HS-5 (cell line): Measurements from ENCODE around the gene PRAMEF14.
"Not testable (repeated sequence)": the region's sequence is repeated elsewhere in the genome, so short reads cannot be mapped to it uniquely, and the experiment has no call there.

Experiments
- DNase-seq: peaks from one replicate; pipeline ENCODE4 v3.0.0-alpha.2; 2012; ENCODE audit warnings: low read depth

Gene PRAMEF14

GRCh38 chr1:13347034-13347433 lies at the start of gene PRAMEF14:
Gene PRAMEF14, minus strand, starts transcription at chr1:13347134. Its CDS starts 1,820 bp downstream, at chr1:13345314.
- DNase-seq, result not testable (repeated sequence)

DNA sequence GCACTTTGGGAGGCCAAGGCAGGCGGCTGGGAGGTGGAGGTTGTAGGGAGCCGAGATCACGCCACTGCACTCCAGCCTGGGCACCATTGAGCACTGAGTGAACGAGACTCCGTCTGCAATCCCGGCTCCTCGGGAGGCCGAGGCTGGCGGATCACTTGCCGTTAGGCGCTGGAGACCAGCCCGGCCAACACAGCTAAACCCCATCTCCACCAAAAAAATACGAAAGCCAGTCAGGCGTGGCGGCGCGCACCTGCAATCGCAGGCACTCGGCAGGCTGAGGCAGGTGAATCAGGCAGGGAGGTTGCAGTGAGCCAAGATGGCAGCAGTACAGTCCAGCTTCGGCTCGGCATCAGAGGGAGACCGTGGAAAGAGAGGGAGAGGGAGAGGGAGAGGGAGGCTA lies 48.4 kb upstream of the PRAMEF14 start:
- not testable (repeated sequence) for DNase-seq

GRCh38 chr1:13394761-13395160 lies 47.8 kb upstream of the PRAMEF14 start:
- DNase-seq, result not testable (repeated sequence)

DNA sequence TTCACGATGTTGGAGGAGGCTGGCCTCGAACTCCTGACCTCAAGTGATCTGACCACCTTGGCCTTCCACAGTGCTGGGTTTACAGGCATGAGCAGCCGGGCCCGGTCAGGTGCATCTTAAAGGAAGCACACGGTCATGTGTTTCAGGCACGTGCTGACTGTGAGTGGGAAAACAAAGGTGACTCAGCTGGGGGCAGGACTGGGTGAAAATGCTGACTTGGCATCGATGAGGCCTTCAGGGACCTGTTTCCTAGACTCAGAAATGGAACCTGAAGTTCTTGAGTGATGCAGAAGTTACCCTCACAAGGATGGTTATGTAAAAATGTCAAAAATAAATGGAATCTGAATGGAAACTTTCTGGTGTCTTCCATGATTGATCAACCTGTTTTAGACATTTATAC lies 46.1 kb upstream of the PRAMEF14 start:
- not testable (repeated sequence) for DNase-seq

GRCh38 chr1:13389332-13389731 lies 42.4 kb upstream of the PRAMEF14 start, which contains the start of gene PRAMEF17:
Gene PRAMEF17, plus strand, starts transcription at chr1:13389632. Its CDS starts 26 bp downstream, at chr1:13389658.
- not testable (repeated sequence) for DNase-seq

- DNase-seq, result not testable (repeated sequence)
Measured at GRCh38 chr1:13380380-13380779, 33.4 kb upstream of the PRAMEF14 start.

DNA sequence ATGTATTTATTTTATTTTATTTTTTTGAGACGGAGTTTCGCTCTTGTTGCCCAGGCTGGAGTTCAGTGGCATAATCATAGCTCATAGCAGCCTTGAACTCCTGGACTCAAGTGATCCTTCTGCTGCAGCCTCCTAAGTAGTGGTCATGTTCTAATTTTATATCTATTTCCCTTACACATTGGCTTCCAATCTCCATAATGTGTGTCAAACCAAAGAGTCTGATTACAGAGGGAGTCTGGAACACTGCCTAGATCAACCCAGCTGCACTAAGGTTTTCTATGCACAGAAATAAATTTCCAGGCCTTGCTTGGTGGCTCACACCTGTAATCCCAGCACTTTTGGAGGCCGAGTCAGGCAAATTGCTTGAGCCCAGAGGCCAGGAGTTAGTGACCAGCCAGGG lies 32.0 kb upstream of the PRAMEF14 start:
- DNase-seq, result not testable (repeated sequence)

DNA sequence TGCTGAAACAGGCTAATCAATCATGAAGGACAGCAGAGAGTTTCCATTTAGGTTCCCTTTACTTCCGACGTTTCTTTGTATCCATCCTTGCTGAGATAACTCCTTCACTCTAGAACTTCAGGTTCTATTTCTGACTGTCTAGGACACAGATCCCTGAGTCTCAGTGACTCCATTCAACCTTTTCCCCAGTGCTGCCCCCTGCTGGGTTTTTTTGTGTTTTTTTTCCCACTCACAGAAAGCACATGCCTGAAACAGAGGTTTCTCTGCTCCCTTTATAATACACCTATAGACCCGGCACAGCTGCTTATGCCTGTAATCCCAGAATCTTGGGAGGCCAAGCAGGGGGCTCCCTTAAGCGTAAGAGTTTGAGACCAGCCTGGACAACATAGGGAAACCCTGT lies 21.6 kb upstream of the PRAMEF14 start:
- DNase-seq, result not testable (repeated sequence)

DNA sequence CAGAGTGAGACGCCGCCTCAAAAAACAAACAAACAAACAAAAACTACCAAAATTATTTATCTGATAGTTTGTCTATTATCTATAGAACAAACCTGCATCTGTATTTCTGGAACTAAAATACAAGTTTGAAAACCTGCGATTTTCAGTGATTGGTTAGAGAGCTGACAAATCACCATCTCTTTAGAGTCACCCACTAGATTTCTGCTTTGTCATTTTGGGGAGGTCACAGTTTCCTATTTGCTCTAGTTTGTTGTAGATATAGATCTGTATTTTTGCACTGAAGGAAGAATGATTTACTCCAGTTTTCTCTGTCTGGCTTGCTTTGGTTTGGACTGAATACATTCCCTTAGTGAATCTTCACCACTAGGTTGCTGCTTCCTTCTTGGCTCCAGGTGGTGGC lies 19.6 kb upstream of the PRAMEF14 start:
- DNase-seq, result not testable (repeated sequence)

DNA sequence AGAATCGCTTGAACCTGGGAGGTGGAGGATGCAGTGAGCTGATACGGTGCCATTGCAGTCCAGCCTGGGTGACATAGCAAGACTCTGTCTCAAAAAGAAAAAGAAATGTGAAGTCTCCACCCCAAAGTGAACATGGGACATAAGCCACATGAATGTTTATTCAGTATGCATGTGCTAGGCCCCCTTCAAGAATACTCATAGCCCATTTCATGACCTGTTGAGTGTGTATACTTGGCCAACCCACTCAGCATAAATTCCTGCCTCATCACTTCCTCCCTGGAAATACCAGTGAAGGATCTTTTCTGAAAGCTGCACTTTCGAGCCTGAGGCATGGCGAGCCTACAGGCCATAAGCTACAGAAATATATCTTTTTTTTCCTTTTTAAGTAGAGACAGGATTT lies 18.0 kb upstream of the PRAMEF14 start:
- DNase-seq, result not testable (repeated sequence)

GRCh38 chr1:13362364-13362763 lies 15.4 kb upstream of the PRAMEF14 start:
- DNase-seq, result not testable (repeated sequence)

DNA sequence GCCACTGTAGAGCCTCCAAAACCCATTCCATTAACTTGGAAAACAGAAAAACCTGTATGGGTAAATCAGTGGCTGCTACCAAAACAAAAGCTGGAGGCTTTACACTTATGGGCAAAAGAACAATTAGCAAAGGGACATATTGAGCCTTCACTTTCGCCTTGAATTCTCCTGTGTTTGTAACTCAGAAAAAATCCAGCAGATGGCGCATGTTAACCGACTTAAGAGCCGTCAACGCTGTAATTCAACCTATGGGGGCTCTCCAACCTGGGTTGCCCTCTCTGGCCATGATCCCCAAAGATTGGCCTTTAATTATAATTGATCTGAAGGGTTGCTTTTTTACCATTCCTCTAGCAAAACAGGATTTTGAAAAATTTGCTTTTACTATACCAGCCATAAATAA lies 9.8 kb upstream of the PRAMEF14 start:
- peak; percentile 16 for DNase-seq

DNA sequence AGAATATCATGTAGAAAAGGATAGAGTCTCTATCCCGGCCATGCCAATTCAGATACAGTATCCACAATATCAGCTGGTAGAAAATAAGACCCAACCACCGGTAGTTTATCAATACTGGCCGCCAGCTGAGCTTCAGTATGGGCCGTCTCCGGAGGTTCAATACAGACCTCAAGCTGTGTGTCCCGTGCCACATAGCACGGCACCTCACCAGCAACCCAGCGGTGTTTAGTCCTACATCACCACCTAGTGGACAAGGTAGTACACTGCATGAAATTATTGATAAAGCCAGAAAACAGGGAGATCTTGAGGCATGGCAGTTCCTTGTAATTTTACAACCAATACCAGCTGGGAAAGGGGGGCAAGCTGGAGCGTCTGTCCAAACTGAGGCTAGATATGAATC lies 7.5 kb upstream of the PRAMEF14 start:
- not testable (repeated sequence) for DNase-seq

DNA sequence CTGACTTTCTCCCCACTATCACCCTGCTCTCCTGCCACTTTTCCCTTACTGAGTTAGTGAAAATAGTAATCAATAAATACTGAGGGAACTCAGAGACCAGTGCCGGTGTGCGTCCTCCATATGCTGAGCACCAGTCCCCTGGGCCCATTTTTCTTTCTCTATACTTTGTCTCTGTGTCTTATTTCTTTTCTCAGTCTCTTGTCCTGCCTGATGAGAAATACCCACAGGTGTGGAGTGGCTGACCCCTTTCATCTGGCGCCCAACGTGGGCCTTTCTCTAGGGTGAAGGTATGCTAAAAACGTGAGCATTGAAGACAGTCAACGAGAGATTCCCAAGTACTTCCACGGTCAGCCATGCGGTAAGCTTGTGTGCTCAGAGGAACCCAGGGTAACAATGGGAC lies 6.5 kb upstream of the PRAMEF14 start:
- not testable (repeated sequence) for DNase-seq

DNA sequence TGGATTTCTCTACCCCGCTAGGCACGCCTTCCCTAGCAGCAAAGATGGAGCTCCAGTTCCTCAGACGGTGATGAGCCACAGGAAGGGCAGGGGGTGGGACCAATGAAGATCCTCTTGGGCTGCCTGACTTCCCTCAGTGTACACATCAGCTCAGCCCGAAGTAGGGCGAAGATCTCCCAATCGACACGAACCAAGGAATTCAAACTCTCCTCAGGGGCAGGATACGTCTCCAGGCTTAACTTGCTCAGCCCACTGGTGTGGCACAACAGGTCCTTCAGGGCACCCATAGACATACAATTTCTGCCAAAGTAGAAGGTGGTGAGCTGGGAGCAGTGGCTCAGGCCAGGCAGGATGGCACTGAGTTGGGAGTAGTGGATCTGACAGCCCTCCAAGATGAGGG lies 4.4 kb downstream of the PRAMEF14 start:
- not testable (repeated sequence) for DNase-seq

GRCh38 chr1:13315281-13315680 lies 31.7 kb downstream of the PRAMEF14 start, which contains the start of gene PRAMEF15:
Gene PRAMEF15, plus strand, starts transcription at chr1:13315581. Its CDS starts 2,827 bp downstream, at chr1:13318408.
- DNase-seq, result not testable (repeated sequence)

DNA sequence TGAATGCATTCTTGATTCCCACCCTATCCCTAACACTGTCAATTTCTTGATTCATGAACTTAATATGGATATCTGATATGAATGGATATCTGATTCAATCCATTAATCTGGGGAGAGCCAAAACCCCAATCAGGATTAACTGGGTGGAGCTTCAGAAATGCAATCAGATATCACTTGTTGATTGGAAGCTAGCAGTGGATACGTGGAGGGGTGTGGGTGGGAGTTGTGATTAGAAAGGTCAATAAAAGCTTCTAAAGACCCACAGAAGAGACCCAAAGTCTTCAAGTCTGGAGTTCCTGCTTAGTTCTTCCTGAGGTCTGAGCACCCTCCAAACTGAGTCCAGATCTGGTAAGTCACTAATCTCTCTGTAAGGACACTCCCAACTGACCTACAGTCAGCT lies 43.7 kb downstream of the PRAMEF14 start, which contains the start of gene PRAMEF33:
Gene PRAMEF33 (plus strand): TSS at position 301 of the 400 bp plus-strand sequence. CDS start 2,416 bp downstream, outside the sequence.
- not testable (repeated sequence) for DNase-seq

DNA sequence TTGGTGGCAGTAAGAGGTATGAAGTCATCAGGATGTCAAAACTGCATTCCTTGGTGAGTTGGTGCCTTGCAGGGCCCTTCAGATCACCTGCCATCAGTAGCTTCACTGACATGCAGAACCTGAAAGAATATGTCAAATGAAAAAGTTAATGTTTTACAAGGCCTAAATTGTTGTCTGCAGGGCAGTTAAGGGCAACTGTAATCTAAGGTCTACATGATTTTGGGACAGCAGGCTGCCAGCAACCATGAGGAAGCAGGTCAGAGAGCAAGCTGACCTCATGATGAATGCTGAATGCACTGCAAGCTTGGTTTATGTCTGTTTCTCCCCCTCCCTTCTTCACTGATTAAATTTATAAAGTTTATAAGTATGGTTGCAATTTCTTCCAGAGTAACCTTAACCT lies 44.7 kb downstream of the PRAMEF14 start:
- DNase-seq, result not testable (repeated sequence)

DNA sequence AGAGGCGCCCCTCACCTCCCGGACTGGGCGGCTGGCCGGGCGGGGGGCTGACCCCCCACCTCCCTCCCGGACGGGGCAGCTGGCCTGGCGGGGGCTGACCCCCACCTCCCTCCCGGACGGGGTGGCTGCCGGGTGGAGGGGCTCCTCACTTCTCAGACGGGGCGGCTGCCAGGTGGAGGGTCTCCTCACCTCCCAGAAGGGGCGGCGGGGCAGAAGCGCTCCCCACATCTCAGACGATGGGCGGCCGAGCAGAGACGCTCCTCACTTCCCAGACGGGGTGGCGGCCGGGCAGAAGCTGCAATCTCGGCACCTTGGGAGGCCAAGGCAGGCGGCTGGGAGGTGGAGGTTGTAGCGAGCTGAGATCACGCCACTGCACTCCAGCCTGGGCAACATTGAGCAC lies 48.2 kb downstream of the PRAMEF14 start:
- DNase-seq, result not testable (repeated sequence)

DNA sequence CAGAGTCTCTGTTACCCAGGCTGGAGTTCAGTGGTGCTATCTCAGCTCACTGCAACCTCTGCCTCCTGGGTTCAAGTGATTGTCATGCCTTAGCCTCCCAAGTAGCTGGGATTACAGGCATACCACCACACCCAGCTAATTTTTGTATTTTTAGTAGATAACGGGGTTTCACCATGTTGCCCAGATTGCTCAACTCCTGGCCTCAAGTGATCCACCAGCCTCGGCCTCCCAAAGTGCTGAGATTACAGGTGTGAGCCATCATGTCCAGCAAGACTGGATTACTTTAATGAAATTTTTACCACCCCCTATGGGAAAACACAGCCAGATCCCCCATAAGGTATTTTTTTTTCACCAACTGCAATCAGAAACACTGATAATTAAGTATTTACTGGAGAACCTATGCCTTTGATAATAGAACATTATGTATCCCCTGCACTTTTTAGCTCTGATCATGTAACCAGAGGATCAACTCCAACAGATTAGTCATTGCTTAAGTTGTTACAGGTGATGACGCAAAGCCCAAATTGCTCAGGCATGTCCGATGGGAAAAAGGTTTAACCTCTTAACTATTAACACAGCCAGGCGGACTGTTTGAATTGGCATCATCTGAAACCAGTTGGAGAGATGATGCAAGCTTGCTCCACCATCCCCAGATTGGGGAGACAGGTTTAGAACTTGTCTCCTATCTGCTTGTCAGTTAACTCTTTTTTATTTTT lies 49.6 kb downstream of the PRAMEF14 start:
- DNase-seq, result not testable (repeated sequence)
